Measurements from ENCODE around the gene SYT9. TPM values are rescaled to one million over a fixed set of nuclear protein-coding genes. Genes with fewer than 3 reads are reported as not detected.

Gene SYT9
- total and polyA plus RNA-seq, 2 donors (not counting 1 experiment from before 2014, with no cell fraction given), result not detected

- POLR2A ChIA-PET, result interaction anchor here (0.6 kb wide), 2 partner anchors 18 to 44 kb away, joined by 3 to 4 read pairs; no protein-coding TSS in a partner anchor
- H3K4me1 ChIP-seq (ENCODE audit: control insufficient read depth in 2 of 2, insufficient read depth in 2 of 2, low read length in 2 of 2), result peaks cover 54 to 77% of the 10 kb centered on the region in 2 donors
- H3K27me3 ChIP-seq (replicated peaks in 1 of 4; ENCODE audit: control extremely low read depth in 1 of 4, control insufficient read depth in 3 of 4, insufficient read depth in 4 of 4, low read length in 3 of 4), result no peaks in the 10 kb centered on the region
- H3K36me3 ChIP-seq (replicated peaks in 1 of 2; ENCODE audit: control extremely low read depth in 1 of 2, control insufficient read depth in 1 of 2, extremely low read depth in 1 of 2, insufficient read depth in 2 of 2, low read length in 1 of 2), result no peaks in the 10 kb centered on the region
- H3K9me3 ChIP-seq (ENCODE audit: control extremely low read depth in 1 of 3, control insufficient read depth in 2 of 3, insufficient read depth in 1 of 3, low read length in 2 of 3), result no peaks in the 10 kb centered on the region
- Mint-ChIP-seq H3K4me3 (peak overlapping the region; percentile 97), H3K27me3 (no peaks in the 10 kb centered on the region), H3K4me1 (peaks cover 39% of the 10 kb centered on the region), H3K27ac (peak overlapping the region; percentile 99), H3K9me3 (ENCODE audit: insufficient read depth) (no peaks in the 10 kb centered on the region)
- H4K20me1 ChIP-seq (ENCODE audit: control insufficient read depth, insufficient read depth, low read length, poor library complexity, severe bottlenecking), result no peaks in the 10 kb centered on the region
- CTCF ChIA-PET, result interaction anchor here (0.9 to 4.5 kb wide), 12 partner anchors 7 to 161 kb away, joined by 3 to 36 read pairs (median 12); no protein-coding TSS in a partner anchor
- H3K79me2 ChIP-seq (ENCODE audit: control insufficient read depth, insufficient read depth, low read length), result peaks cover 80% of the 10 kb centered on the region
- peak overlapping the region; percentile 96 for H3K4me2 ChIP-seq (replicated peaks; ENCODE audit: low read depth, low read length, poor library complexity, severe bottlenecking)
- 1% methylated on average over 31 of the region's 31 CpGs for WGBS (ENCODE audit: insufficient coverage)
- H3K27ac ChIP-seq (ENCODE audit: low read length in 2 of 2), result peak overlapping the region; percentile 100
- DNase-seq, result no peak
- H2AFZ ChIP-seq (ENCODE audit: insufficient read depth, low read depth, low read length, poor library complexity, severe bottlenecking), result peak overlapping the region; percentile 89
- H3K9ac ChIP-seq (ENCODE audit: low read length), result peak overlapping the region; percentile 100
- intact Hi-C loops (cut with micrococcal nuclease), result loop anchor here (5.0 kb wide), 1 partner anchor 473 kb away; the partner anchor contains the start of gene EIF3F
- peak overlapping the region; percentile 2 to 100 (median 97) for H3K4me3 ChIP-seq (ENCODE audit: control extremely low read depth in 1 of 5, extremely low read depth in 1 of 5, insufficient read depth in 1 of 5, low read depth in 2 of 5, low read length in 4 of 5)
- TF ChIP-seq, protein P1, sequence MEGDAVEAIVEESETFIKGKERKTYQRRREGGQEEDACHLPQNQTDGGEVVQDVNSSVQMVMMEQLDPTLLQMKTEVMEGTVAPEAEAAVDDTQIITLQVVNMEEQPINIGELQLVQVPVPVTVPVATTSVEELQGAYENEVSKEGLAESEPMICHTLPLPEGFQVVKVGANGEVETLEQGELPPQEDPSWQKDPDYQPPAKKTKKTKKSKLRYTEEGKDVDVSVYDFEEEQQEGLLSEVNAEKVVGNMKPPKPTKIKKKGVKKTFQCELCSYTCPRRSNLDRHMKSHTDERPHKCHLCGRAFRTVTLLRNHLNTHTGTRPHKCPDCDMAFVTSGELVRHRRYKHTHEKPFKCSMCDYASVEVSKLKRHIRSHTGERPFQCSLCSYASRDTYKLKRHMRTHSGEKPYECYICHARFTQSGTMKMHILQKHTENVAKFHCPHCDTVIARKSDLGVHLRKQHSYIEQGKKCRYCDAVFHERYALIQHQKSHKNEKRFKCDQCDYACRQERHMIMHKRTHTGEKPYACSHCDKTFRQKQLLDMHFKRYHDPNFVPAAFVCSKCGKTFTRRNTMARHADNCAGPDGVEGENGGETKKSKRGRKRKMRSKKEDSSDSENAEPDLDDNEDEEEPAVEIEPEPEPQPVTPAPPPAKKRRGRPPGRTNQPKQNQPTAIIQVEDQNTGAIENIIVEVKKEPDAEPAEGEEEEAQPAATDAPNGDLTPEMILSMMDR (IDR thresholded peaks at IDR 0.05), result no peak
- TF ChIP-seq EZH2 (IDR thresholded peaks at IDR 0.05; ENCODE audit: borderline replicate concordance, insufficient read depth, low read depth, low read length, poor library complexity, severe bottlenecking), result no peak
- ATAC-seq (ENCODE audit: low read depth), result no peak
These were observed 262.4 kb downstream of the SYT9 start for GRCh38 chr11:7514099-7514591.

GRCh38 chr11:7515447-7515886 is 263.8 kb downstream of the SYT9 start:
- Histone ChIP-seq H3K4me3 (ENCODE audit: control extremely low read depth in 1 of 5, extremely low read depth in 1 of 5, insufficient read depth in 1 of 5, low read depth in 2 of 5, low read length in 4 of 5) (no peak overlapping the region), H3K4me1 (ENCODE audit: control insufficient read depth in 2 of 2, insufficient read depth in 2 of 2, low read length in 2 of 2) (peaks cover 60 to 87% of the 10 kb centered on the region in 2 donors), H3K9ac (ENCODE audit: low read length) (no peak overlapping the region), H3K36me3 (replicated peaks in 1 of 2; ENCODE audit: control extremely low read depth in 1 of 2, control insufficient read depth in 1 of 2, extremely low read depth in 1 of 2, insufficient read depth in 2 of 2, low read length in 1 of 2) (no peaks in the 10 kb centered on the region), H3K79me2 (ENCODE audit: control insufficient read depth, insufficient read depth, low read length) (peaks cover 70% of the 10 kb centered on the region), H3K4me2 (replicated peaks; ENCODE audit: low read depth, low read length, poor library complexity, severe bottlenecking) (peak overlapping the region; percentile 96), H3K27me3 (replicated peaks in 1 of 4; ENCODE audit: control extremely low read depth in 1 of 4, control insufficient read depth in 3 of 4, insufficient read depth in 4 of 4, low read length in 3 of 4) (no peaks in the 10 kb centered on the region), H4K20me1 (ENCODE audit: control insufficient read depth, insufficient read depth, low read length, poor library complexity, severe bottlenecking) (no peaks in the 10 kb centered on the region), H3K9me3 (ENCODE audit: control extremely low read depth in 1 of 3, control insufficient read depth in 2 of 3, insufficient read depth in 1 of 3, low read length in 2 of 3) (no peaks in the 10 kb centered on the region), H2AFZ (ENCODE audit: insufficient read depth, low read depth, low read length, poor library complexity, severe bottlenecking) (no peak overlapping the region), H3K27ac (ENCODE audit: low read length in 2 of 2) (peak overlapping the region; percentile 27 to 39)
- no peak overlapping the region for H3K27ac Mint-ChIP-seq
- intact Hi-C loops (cut with micrococcal nuclease), result no loop called here
- WGBS (ENCODE audit: insufficient coverage), result 93% methylated on average over 1 of the region's 1 CpG
- no peaks in the 10 kb centered on the region for H3K27me3 Mint-ChIP-seq
- ATAC-seq (ENCODE audit: low read depth), result no peak
- no peaks in the 10 kb centered on the region for H3K9me3 Mint-ChIP-seq (ENCODE audit: insufficient read depth)
- no peak for DNase-seq
- POLR2A ChIA-PET, result no interaction called here
- H3K4me1 Mint-ChIP-seq, result peaks cover 32% of the 10 kb centered on the region
- CTCF ChIA-PET, result interaction anchor here (0.8 to 3.4 kb wide), 6 partner anchors 18 to 150 kb away, joined by 3 to 20 read pairs (median 4); no protein-coding TSS in a partner anchor
- peak overlapping the region; percentile 97 for H3K4me3 Mint-ChIP-seq
- TF ChIP-seq, protein P1 (IDR thresholded peaks at IDR 0.05), result no peak
- TF ChIP-seq EZH2 (IDR thresholded peaks at IDR 0.05; ENCODE audit: borderline replicate concordance, insufficient read depth, low read depth, low read length, poor library complexity, severe bottlenecking), result no peak

Measured in B cell (primary cell).